ENCODE data around the gene ZDHHC7.

ZDHHC7 gene

DNA sequence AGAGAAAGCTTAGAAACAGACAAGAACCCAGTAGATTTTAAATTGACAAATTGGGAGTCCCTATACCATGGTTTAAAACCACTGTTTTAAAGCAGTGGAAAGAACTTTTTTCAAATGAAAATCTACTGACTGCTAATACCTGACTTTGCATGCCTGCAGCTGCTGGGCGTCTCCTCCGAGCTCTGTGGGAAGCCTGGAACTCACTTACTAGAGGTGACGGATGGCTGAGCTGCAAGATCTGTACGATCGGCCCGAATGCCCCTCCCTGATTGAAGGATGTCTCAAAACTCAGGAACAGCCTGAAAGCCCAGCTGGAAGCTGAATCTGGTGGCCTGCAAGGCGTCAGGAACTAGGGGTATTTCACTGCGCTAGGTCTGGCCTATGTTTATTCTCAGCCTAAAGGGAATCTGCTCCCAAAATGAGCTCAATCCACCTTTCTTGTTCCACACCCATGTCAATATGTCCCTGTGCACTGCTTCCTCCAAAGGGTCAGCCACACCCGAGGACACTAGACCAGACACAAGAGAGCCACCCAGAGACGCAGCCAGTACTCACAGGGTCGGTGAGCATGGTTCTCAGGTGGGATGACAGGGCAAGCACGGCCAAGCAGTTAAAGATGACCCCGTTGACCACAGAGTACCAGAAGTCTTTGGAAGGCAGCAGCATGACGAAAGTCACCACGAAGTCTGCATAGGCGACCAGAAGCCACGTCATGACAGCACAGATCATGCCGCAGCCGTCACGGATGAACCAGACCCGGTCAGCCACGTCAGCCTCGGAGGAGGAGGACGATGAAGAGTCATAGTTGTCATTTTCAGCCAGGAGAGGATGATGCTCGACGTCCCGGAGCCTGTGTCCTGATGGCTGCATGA lies 21.4 kb downstream of the ZDHHC7 start:
- DNase-seq, result no peak

DNA sequence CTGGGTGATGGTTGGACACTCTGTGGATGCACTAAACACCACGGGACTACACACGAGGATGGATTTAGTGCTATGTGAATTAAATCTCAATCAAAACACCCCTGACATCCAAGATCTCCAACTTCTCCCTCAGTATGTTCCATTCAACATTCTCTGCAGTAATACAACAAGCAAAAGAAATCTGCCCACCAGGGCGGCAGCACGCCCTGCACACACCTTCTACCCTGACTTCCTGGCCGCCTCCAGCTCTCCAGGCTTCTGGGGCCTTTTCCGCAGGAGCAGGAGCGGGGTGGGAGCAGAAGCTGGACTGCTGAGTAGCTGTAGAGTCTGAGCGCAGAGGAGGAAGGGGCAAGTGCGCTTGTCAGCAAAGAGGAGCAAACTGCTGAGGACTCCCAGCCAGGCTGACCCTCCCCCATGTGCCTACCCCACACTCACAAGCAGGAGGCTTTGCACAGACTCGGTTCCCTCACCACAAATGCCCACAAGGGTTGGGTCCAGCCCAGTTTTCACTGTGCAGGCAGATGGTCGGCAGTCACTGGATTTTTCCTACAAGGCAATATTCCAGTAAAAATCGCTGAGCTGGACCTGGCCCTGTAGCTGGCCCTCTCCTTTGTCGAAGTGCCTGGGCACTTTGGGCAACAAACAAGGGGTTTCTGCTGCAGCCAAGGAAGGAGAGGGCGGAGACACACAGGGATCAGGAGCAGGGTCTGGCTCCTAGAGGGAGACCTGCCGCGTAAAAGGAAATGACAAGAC lies 22.8 kb downstream of the ZDHHC7 start:
- DNase-seq, result no peak

DNA sequence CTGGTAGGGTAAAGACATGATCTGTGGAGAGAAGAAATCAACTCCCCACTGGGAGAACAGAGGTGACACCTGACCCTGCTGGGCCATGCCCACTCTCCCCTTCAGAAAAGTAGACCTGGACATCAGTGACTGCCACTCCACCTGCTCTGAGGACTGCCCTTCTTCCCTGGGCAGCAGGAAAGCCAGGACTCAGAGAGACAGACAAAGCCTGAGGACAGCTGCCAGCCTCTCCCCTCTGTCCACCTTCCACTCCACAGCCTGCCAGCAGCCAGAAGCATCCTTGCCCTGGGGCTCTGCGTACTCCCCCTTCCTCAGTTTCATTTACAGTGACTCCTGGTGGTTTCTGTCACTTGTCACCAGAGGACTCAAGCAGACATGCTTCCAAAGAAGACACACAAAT lies 24.5 kb downstream of the ZDHHC7 start:
- DNase-seq, result no peak

DNA sequence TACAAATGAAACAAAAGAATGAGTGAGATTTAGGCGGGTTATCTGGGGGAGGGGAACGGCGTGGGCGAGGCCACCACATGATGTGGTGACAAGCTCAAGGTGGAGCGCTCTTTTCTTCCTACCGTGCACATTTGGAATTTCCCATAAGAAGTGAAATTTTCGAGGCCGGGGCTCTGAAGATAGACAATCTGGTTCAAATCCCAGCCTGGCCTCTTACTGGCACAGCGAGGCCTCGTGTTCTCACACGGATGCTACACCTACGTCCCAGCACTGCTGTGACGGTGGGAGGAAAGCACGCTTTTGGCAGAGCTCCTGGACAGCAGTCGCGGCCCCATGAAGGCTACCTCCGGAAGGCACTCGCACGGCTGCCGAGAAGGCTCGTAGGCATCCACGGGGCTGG lies 25.2 kb downstream of the ZDHHC7 start:
- no peak for DNase-seq

DNA sequence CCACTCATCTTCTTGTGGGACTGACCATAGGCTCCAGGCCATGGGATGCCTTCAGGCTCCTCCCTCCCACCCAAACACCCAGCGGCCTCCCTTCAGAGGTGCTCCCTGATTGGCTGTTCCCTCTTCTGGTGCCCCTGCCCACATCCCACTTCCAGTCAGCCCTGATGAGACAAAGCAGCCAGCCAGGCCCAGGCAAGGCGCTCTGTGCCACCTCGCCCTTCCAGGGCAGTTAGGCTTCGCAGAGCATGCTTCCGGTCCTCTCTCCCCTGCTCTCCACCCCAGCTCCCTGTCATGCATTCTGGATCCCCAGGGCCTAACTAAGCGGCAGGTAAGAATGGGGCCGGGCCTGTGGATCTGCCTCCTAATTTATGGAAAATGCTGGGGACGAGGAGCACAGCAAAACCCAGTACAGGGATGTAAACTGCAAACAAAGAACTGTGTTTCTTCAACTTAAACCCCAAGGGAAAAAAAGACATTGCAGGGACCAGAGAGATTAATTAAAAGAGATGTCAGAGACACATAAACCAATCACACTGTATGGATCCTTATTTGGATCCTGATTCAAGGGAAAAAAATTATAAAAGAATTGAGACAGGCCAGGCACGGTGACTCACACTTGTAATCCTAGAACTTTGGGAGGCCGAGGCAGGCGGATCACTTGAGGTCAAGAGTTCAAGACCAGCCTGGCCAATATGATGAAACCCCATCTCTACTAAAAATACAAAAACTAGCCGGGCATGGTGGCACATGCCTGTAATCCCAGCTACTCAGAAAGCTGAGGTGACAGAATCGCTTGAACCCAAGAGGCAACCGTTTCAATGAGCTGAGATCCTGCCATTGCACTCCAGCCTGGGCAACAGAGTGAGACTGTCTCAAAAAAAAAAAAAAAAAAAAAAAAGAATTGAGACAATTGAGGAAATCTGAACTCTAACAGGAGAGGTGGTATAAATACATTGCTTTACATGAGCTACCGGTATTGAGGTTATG lies 26.0 kb downstream of the ZDHHC7 start:
- no peak for DNase-seq

DNA sequence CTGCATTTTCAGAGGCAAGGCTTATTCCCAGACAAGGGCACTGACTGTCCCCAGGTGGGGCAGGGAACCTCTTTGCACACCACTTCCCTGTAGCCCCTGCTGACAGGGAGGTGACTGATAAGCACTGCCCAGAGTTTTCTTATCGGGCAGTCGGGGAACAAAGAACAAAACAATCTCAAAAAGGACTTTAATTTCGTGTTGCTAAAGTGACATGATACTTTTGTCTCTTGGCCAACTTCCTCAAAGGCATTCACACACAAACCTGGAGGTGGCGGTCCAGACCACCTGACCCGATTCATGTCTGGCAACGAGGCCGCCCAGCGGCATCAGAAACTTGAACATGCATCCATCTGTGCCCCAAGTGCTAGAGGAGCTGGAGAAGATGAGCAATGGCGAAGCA lies 28.9 kb downstream of the ZDHHC7 start:
- DNase-seq, result peak; percentile 56

DNA sequence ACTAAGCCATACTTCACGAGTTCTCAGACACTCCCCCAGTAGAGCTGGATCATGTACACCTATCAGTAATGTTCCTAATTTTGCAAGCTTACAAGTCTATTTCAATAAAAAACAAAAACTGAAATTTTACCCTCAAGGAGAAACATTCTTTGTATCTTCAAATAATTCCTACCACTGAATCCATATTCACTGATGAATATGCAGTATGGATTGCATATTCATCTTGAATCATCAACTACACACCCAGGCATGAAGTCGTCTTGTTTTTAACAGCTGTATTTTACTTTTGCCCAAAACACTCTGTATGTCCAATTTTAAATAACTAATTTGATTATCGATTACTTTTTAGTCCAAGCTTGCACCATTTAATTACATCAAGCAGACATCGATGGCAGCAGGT lies 31.8 kb downstream of the ZDHHC7 start:
- DNase-seq, result no peak

DNA sequence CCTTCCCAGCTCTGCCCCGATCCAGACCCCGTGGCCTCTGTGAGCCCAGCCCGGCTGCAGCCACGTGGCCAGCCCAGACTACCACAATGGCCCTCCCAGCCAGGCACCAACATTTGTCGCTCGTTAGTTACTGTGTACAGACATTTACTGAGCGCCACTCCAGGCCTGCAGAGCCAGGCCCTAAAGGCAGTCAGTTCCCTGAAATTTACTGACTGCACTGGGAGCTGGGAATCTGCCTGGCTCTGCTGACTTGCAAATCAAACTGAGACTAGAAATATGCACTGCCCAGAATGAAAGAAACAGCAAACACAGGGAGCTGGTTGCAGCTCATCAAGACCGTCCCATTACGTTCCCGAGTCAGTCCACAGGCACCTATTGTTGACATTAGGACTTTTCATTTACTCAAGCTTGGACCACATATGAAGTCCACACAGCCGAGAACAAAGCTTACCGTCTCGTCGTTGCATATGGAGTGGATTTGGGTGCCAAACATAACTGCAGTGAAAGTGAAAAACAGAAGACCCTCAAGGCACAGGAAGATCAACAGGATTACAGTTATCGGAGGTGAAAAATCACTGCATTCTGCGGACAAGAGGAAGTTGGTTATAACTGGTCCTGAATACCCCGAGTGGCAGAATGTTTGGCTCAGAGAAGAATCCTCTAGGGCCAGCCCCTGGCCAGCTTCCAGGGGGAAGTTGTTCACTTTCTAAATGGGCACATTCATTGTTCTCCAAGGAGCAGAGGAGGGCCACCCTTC lies 34.5 kb downstream of the ZDHHC7 start:
- peak; percentile 83 for DNase-seq

DNA sequence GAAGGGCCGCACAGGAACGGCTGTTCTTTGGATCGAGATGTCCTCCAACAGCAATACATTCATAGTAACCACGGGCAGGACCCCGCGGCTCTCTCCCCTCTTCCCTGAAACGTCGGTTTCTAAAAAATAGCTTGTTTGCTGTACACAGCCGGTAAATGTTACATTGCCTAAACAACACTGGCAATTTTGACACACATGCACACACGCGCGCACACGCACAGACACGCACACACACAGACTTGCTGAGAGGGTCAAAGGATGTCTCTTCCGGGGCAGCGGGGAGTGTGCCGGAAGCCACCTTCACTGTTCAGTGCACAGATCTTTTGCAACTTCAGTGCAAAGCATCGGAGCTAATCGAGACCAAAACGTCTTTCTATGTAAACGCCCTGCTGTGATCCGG lies 35.8 kb downstream of the ZDHHC7 start:
- no peak for DNase-seq

DNA sequence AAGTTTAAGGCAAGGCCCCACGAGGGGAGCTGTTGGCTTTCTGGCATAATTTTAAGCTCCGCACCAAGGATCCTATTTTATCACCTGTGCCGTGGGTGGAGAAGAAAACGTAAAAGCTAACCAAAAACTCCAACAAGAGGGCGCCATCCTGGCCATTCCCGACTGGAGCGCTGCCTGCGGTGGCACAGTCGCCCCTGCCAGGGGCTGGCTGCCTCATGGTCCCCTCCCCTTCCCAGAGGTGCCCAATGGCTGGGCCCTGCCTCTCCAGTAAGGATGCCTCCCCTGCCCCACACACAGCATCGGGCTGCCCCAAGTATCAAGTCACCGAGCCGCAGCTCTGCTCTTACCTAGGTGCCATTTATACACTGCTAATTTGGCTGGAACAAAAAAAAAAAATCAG lies 36.3 kb downstream of the ZDHHC7 start:
- DNase-seq, result no peak

DNA sequence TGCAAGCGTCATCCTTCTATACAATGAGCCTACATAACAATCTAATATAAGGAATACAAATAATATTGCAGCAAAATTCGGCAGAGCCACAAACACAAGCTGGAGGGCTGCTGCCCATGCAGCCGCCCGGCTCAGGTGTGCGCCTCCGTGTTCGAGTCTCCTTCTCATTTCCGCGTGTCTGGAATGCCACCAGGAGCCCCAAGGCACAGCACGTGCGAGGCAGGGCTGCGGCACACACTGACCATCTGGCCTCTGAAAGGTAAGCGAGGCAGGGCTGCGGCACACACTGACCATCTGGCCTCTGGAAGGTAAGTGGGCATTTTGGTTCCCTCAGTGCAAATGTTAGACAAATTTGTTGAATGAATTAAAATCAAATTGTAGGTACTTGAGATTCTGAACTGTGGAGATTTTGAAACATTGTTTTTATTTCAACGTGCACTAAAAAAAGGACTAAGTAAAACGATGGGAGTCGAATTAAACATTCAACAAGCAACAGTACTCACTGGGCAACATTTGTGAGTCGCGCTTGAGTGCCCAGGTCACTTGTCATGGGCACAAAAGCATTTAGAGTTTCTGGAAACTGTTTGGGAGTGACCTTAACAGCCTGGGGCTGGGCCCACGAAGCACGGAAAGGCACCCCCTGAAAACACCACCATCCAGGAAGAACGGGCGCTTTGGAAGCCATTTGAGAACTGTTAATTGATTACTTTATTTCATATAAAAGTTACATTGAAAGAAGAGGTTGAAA lies 37.4 kb downstream of the ZDHHC7 start:
- DNase-seq, result no peak

DNA sequence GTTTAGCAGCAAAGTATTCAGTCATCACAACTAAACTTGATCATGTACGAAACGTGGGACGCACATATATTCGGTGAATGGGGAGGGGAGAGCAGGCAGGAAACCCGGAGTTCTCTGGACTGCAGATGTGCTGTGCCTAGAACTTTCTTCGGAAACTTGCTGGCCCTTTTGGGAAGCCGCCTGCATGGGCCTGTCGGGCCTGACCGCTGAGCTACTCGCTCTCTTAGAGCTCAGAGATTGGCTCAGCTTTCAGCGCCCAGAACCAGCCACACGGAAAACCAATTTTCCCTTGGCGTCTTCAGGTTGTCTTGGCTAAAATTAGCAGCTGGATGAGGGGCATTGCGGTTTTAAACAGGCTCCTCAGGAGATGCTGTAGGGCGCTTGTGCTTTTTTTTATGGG lies 38.1 kb downstream of the ZDHHC7 start:
- no peak for DNase-seq

DNA sequence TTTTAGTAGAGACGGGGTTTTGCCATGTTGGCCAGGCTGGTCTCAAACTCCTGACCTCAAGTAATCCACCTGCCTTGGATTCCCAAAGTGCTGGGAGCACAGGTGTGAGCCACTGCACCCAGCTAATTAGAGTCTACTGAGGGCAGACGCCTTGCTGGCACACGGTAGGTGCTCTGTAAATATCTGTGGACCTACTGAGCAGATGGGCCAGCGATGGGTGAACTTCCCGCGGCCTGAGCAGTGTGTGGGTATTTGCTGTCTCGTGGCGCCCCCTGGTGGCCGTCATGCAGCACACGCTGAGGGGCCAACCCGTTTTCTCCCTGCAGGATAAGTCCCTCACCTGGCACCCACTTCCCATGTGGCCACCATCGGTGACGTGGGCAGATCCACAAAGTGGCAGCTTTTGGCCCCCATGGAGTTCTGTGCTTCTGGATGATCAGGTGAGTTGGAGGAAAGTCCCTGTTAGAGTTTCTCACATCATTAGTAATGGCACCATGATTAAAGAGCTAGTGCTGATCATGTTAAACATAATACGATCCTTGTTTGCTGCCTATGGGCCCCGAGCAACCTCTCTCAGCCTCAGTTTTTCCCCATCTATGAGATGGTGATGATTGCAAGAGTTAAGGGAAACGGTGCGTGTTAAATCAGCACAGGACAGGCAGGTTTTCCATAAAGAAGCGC lies 40.7 kb downstream of the ZDHHC7 start:
- DNase-seq, result peak; percentile 88

DNA sequence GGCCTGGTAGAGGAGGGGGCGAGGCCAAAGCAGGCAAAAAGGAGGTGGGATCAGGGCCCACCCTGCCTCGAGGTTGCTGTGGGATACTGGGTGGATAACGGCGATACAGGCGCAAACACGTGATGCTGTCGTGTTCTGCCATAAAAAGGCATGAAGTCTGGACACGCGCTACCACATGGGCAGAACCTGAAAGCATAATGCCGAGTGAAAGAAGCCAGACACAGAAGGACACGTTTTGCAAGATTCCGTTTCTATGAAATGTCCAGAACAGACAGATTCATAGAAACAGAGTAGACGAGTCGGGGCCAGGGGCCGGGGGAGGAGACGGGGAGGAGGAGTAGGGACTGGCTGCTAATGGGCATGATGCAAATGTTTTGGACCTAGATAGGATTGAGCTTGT lies 43.5 kb downstream of the ZDHHC7 start:
- no peak for DNase-seq

DNA sequence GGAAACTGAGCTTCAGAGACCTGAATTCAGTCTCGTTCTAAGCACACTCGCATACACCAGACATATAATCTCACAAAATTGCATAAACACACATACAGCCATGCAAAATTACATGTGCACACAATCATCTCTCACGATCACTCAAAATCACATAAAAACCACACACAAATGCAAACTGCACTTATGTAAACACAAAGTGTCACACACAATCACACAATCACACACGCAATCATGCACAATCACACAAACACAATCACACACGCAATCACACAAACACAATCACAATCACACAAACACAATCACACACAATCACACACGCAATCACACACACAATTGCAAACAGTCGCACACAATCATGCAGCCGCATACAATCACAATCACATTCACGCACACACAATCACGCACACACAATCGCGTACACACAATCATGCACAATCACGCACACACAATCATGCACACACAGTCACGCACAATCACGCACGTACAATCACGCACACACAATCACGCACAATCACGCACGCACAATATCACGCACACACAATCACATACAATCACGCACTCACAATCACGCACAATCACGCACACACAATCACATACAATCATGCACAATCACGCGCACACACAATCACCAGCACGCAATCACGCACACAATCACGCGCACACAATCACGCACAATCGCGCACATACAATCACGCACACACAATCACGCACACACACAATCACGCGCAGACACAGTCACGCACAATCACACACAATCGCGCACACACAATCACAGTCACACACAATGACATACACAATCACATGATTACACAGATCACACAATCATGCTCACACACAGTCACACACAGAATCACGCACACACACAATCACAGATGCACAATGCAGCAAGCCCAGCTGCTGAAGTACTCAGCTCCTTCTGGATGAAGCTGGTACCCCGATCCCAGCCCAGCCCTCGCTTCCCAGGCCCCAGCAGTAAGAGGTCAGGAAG lies 45.6 kb downstream of the ZDHHC7 start:
- DNase-seq, result no peak

DNA sequence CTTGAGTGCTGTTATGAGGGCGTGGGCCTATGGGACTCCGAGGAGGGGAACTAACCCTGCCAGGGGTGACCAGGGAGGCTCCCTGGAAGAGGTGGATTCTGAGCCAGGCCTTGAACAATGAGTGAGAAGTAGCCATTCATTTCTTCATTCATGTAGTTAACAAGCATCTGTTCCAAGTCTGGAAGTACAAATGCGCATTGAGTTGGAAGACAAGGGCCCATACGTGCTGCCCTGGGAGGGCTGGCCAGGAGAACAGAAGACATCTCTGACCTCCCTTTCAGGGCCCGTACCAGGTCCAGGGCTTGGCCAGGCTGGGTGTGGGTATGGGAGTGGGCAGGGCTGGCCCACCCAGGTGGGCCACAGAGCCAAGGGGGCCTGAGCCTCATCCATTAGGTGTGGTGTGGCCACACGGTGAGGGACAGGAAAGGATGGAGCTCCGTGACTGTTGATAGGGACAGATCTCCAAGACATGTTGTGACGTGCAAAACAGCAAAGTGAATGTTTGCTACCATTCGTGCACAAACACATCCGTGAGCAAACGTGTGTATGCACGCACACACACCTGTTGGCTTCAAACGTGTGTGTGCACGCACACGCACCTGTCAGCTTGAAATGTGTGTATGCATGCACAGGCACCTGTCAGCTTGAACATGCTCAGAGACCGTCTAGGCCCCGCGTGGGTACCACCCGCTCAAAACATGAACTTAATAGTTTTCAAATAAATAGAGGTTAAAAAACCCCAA lies 46.8 kb downstream of the ZDHHC7 start:
- no peak for DNase-seq

DNA sequence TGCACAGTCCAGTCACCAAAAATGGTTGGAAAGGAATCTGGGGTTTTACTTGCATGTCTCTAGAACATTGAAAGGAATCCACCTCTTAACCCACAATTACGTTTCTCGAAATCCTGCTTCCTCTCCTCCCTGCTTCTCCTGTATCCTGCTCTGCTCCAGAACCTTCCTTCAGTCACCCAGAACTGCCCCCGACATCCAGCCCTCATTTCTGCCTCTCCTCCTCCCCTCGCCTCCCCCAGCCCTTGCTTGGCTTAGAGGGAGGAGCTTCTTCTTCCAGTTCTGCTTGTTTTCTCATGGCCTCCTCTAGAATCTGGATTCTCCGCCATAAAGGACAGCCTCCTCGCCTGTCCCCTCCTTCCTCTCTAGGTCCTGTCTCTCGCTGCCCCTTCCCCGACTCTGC lies 48.3 kb downstream of the ZDHHC7 start:
- DNase-seq, result no peak

DNA sequence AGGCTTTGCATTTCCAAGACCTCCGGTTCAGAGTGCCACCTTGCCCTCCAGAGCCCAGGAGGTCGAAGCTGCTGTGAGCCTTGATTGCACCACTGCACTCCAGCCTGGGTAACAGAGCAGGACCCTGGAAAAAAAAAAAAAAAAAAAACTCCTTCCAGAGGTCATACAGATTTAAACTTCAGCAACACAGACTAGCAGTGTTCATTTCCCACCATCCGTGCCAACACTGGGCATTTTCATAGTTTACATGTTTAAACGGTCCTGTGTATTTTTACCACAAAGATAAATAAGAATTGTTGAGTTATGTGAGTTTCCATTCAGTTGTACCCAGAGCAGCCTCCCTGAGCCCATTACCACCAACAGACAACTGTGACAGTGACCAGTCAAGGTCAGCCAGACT lies 50.4 kb downstream of the ZDHHC7 start:
- DNase-seq, result no peak

Data from suppressor macrophage treated with lipopolysaccharide for 4 hours (primary cell).